Measurements from ENCODE around the gene CDH4. TPM values are rescaled to one million over a fixed set of nuclear protein-coding genes. Genes with fewer than 3 reads are reported as not detected.

The CDH4 gene
- total and polyA plus RNA-seq, 2 donors (not counting 1 experiment from before 2014, with no cell fraction given): not detected

DNA sequence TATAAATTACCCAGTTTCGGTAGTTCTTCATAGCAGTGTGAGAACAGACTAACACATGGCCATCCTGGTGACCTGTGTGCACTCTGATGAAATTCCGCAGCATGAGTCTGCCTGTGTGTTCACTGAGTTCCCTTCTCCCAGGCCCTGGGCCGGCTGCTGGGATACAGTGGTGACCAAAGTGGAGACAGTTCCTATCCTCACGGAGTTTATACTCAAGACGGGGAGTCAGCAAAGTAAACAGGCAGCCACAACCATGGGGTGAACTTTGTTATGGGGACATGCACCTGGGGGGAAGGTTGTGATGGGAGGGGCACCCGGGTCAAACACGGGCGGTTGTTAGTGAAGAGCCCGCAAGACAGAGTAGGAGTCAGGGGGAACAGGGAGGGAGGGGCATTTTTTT lies 202.0 kb downstream of the CDH4 start:
- Histone ChIP-seq H3K27me3 (replicated peaks in 1 of 4; ENCODE audit: control extremely low read depth in 1 of 4, control insufficient read depth in 3 of 4, insufficient read depth in 4 of 4, low read length in 3 of 4) (no peaks in the 10 kb centered on the region), H4K20me1 (ENCODE audit: control insufficient read depth, insufficient read depth, low read length, poor library complexity, severe bottlenecking) (no peaks in the 10 kb centered on the region), H3K27ac (ENCODE audit: low read length in 2 of 2) (no peak overlapping the region), H3K79me2 (ENCODE audit: control insufficient read depth, insufficient read depth, low read length) (no peaks in the 10 kb centered on the region), H3K4me3 (ENCODE audit: control extremely low read depth in 1 of 5, extremely low read depth in 1 of 5, insufficient read depth in 1 of 5, low read depth in 2 of 5, low read length in 4 of 5) (no peak overlapping the region), H3K9me3 (ENCODE audit: control extremely low read depth in 1 of 3, control insufficient read depth in 2 of 3, insufficient read depth in 1 of 3, low read length in 2 of 3) (peaks cover 0 to 32% (median 5%) of the 10 kb centered on the region in 3 donors), H3K4me2 (replicated peaks; ENCODE audit: low read depth, low read length, poor library complexity, severe bottlenecking) (no peak overlapping the region), H3K36me3 (replicated peaks in 1 of 2; ENCODE audit: control extremely low read depth in 1 of 2, control insufficient read depth in 1 of 2, extremely low read depth in 1 of 2, insufficient read depth in 2 of 2, low read length in 1 of 2) (no peaks in the 10 kb centered on the region), H3K9ac (ENCODE audit: low read length) (no peak overlapping the region), H3K4me1 (ENCODE audit: control insufficient read depth in 2 of 2, insufficient read depth in 2 of 2, low read length in 2 of 2) (no peaks in the 10 kb centered on the region), H2AFZ (ENCODE audit: insufficient read depth, low read depth, low read length, poor library complexity, severe bottlenecking) (no peak overlapping the region)
- Mint-ChIP-seq H3K4me3 (no peak overlapping the region), H3K27me3 (no peaks in the 10 kb centered on the region), H3K4me1 (no peaks in the 10 kb centered on the region), H3K9me3 (ENCODE audit: insufficient read depth) (peaks cover 3% of the 10 kb centered on the region), H3K27ac (no peak overlapping the region)
- ATAC-seq (ENCODE audit: low read depth) (no peak), DNase-seq (no peak)
- WGBS (ENCODE audit: insufficient coverage): 91% methylated on average over 6 of the region's 9 CpGs
- intact Hi-C loops (cut with micrococcal nuclease): no loop called here
- TF ChIP-seq EZH2 (IDR thresholded peaks at IDR 0.05; ENCODE audit: borderline replicate concordance, insufficient read depth, low read depth, low read length, poor library complexity, severe bottlenecking): no peak
- TF ChIP-seq, protein P1, sequence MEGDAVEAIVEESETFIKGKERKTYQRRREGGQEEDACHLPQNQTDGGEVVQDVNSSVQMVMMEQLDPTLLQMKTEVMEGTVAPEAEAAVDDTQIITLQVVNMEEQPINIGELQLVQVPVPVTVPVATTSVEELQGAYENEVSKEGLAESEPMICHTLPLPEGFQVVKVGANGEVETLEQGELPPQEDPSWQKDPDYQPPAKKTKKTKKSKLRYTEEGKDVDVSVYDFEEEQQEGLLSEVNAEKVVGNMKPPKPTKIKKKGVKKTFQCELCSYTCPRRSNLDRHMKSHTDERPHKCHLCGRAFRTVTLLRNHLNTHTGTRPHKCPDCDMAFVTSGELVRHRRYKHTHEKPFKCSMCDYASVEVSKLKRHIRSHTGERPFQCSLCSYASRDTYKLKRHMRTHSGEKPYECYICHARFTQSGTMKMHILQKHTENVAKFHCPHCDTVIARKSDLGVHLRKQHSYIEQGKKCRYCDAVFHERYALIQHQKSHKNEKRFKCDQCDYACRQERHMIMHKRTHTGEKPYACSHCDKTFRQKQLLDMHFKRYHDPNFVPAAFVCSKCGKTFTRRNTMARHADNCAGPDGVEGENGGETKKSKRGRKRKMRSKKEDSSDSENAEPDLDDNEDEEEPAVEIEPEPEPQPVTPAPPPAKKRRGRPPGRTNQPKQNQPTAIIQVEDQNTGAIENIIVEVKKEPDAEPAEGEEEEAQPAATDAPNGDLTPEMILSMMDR (IDR thresholded peaks at IDR 0.05): no peak
- ChIA-PET POLR2A (no interaction called here), CTCF (no interaction called here)

- Histone ChIP-seq H3K9me3 (ENCODE audit: control extremely low read depth in 1 of 3, control insufficient read depth in 2 of 3, insufficient read depth in 1 of 3, low read length in 2 of 3) (peaks cover 0 to 35% (median 0%) of the 10 kb centered on the region in 3 donors), H3K79me2 (ENCODE audit: control insufficient read depth, insufficient read depth, low read length) (no peaks in the 10 kb centered on the region), H3K4me1 (ENCODE audit: control insufficient read depth in 2 of 2, insufficient read depth in 2 of 2, low read length in 2 of 2) (no peaks in the 10 kb centered on the region), H3K27me3 (replicated peaks in 1 of 4; ENCODE audit: control extremely low read depth in 1 of 4, control insufficient read depth in 3 of 4, insufficient read depth in 4 of 4, low read length in 3 of 4) (no peaks in the 10 kb centered on the region), H3K4me2 (replicated peaks; ENCODE audit: low read depth, low read length, poor library complexity, severe bottlenecking) (no peak overlapping the region), H2AFZ (ENCODE audit: insufficient read depth, low read depth, low read length, poor library complexity, severe bottlenecking) (no peak overlapping the region), H3K4me3 (ENCODE audit: control extremely low read depth in 1 of 5, extremely low read depth in 1 of 5, insufficient read depth in 1 of 5, low read depth in 2 of 5, low read length in 4 of 5) (no peak overlapping the region), H3K9ac (ENCODE audit: low read length) (no peak overlapping the region), H3K27ac (ENCODE audit: low read length in 2 of 2) (no peak overlapping the region), H3K36me3 (replicated peaks in 1 of 2; ENCODE audit: control extremely low read depth in 1 of 2, control insufficient read depth in 1 of 2, extremely low read depth in 1 of 2, insufficient read depth in 2 of 2, low read length in 1 of 2) (no peaks in the 10 kb centered on the region), H4K20me1 (ENCODE audit: control insufficient read depth, insufficient read depth, low read length, poor library complexity, severe bottlenecking) (no peaks in the 10 kb centered on the region)
- H3K9me3 Mint-ChIP-seq (ENCODE audit: insufficient read depth): peaks cover 3% of the 10 kb centered on the region
- no peaks in the 10 kb centered on the region for H3K27me3 Mint-ChIP-seq
- H3K4me3 Mint-ChIP-seq: no peak overlapping the region
- no peaks in the 10 kb centered on the region for H3K4me1 Mint-ChIP-seq
- ChIA-PET POLR2A (no interaction called here), CTCF (no interaction called here)
- no peak for DNase-seq
- WGBS (ENCODE audit: insufficient coverage): 80% methylated on average over 5 of the region's 6 CpGs
- H3K27ac Mint-ChIP-seq: no peak overlapping the region
- no peak for TF ChIP-seq EZH2 (IDR thresholded peaks at IDR 0.05; ENCODE audit: borderline replicate concordance, insufficient read depth, low read depth, low read length, poor library complexity, severe bottlenecking)
- TF ChIP-seq, protein P1 (IDR thresholded peaks at IDR 0.05): no peak
- intact Hi-C loops (cut with micrococcal nuclease): no loop called here
- ATAC-seq (ENCODE audit: low read depth): no peak
Observed at GRCh38 chr20:61455508-61456215, 203.6 kb downstream of the CDH4 start.

Measured in B cell (primary cell).